Neuron (in vitro differentiated cells): ENCODE results near the gene DGCR8.

ENCODE experiments used
- H2AFZ ChIP-seq: one replicate; pipeline ENCODE4 v1.6.1; 2013; ENCODE audit warnings: low read depth, mild to moderate bottlenecking, inconsistent platforms, low read length, moderate library complexity
- H3K27me3 ChIP-seq: one replicate; pipeline ENCODE4 v1.6.1; 2013; ENCODE audit warnings: low read length; ENCODE audit not compliant: insufficient read depth
- H3K36me3 ChIP-seq: one replicate; pipeline ENCODE4 v1.6.1; 2013; ENCODE audit warnings: low read length; ENCODE audit not compliant: insufficient read depth
- H3K4me1 ChIP-seq: one replicate; pipeline ENCODE4 v1.6.1; 2013; ENCODE audit warnings: low read length; ENCODE audit not compliant: insufficient read depth
- H3K4me3 ChIP-seq: 2 replicates; pipeline ENCODE4 v1.5.1; 2013; ENCODE audit warnings: mild to moderate bottlenecking, low read length, moderate library complexity
- H3K9me3 ChIP-seq: one replicate; pipeline ENCODE4 v1.6.1; 2013; ENCODE audit warnings: low read length

Gene DGCR8

DNA sequence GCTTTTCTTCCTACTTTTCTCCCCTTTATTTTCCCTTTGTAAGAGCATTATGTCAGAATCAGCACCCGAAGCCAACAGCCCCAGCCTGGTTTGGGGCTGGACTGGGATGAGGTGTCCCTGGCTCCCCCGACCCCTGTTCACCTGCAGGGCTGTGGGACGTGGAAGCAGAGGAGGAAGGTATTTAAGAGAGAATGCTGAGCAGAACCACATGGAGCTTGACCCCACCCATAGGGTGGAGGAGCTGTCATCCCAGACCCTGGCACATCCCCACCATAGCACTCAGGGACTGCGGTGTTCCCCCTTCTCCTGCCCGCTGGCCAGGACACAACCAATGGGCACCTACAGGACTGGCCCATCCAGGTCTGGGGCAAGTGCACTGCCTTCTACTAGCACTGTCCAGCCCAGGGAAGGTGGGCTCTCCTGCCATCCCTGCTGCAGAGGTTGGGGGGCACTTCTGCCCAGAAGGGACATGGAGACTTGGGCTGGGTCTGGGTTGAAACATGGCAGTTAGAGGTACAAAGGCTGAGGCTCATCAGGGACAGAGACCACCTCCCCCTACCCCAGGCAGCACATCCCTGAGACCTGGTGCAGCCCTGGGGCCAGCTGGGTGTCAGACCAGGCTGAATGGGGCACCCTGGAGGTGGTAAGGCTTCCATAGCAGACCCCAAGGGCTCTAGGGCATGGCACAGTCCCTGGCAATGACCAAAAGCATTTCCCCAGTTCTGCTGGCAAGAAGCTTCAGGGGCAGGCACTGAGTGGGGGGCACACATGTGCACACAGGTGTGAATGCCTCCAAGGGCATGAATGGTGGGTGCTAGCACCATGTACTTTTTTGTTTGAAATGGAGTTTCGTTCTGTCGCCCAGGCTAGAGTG lies 39.5 kb upstream of the DGCR8 start:
- Histone ChIP-seq H3K36me3 (peaks cover 14% of the 10 kb centered on the region), H3K9me3 (no peaks in the 10 kb centered on the region), H3K27me3 (no peaks in the 10 kb centered on the region), H2AFZ (no peak overlapping the region), H3K4me3 (no peak overlapping the region), H3K4me1 (no peaks in the 10 kb centered on the region)

DNA sequence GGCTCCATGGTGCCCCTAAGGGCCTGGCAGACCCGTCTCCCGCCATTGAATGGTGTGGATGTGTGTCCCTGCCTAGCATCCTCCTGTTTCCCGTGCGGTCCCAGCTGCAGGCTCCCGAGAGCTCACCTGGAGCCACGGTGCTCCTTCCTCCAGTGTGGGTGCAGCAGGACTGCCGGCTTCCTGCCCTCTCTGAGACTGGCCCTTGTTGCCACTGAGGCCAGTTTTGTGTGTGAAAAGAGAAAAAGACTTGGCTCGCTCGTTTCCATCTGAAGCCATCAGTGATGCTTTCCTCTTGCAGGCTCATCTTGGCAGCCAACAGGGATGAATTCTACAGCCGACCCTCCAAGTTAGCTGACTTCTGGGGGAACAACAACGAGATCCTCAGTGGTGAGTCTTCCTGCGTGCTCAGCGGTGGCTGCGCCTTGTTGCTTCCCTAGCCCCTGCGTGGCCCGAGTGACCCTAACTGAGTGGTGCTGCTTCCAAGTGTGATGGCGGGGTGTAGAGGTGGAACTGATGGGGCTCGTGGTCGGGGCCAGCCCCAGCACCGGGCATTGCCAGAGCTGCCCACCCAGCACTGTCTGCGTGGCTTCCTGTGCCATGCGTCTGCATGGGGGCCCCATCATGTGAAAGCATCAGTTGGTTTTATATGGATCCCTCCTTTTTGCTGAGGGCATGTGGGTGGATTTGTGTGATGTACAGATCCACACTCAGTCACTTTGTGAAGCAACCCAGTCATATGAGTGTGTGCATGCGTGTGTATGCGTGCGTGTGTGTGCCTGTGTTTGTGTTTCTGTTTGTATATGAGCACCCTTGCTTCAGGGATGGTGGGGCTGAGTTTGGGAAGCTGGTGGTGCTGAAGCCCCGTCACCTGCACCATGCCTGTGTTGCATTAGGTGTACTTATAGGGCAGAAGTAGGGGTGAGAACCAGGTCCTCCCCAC lies 36.7 kb upstream of the DGCR8 start:
- Histone ChIP-seq H2AFZ (no peak overlapping the region), H3K9me3 (no peaks in the 10 kb centered on the region), H3K4me3 (no peak overlapping the region), H3K27me3 (no peaks in the 10 kb centered on the region), H3K4me1 (no peaks in the 10 kb centered on the region), H3K36me3 (peaks cover 14% of the 10 kb centered on the region)

DNA sequence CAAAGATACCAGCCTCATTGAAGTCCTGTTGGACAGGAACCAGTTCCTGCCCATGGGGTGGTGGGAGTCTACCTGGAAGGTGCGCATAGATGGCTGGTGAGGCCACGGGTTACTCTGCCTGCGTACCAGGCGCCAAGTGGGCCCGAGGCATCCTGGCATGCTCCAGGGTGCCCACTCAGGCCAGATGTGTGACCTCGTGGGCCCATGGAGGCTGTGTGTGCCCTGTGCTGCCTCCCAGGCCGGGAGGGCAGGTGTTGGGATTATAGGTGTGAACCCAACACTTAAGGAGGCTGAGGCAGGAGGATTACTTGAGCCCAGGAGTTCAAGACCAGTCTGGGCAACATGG lies 36.1 kb upstream of the DGCR8 start:
- H3K9me3 ChIP-seq = peaks cover 1% of the 10 kb centered on the region

DNA sequence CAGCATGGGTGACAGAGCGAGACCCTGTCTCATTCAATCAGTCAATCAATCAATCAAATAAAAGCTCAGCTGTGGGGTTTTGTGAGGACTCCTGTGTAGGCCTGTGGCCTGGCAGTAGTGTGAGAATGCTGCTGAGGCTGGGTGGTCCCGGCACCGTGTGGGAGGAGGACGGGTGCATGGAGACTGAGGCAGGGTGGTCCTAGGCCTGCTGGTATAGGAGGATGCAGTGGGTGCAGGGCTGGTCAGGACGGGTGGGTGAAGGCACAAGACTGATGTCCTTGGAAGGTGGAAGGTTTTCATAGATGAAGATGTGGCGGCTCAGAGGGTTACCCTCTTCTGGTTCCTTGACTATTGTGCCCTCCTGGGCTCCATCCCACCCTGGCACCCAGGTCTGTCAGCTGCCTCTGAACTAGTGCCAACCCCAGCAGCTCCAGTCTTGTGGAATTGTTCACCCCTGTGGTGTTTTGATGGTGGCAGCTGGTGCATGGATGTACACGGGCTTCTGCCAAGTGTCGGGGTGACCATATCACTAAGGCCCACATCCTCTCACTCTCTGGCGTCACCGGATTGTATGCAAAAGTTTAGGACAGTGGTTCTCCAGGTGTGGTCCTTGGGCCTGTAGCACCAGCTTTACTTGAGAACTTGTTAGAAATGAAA lies 35.4 kb upstream of the DGCR8 start:
- H3K36me3 ChIP-seq = peaks cover 14% of the 10 kb centered on the region
- peaks cover 3% of the 10 kb centered on the region for H3K9me3 ChIP-seq
- H2AFZ ChIP-seq = no peak overlapping the region
- no peaks in the 10 kb centered on the region for H3K27me3 ChIP-seq
- no peaks in the 10 kb centered on the region for H3K4me1 ChIP-seq
- H3K4me3 ChIP-seq = no peak overlapping the region

More for the DNA sequence above, 36.1 kb upstream of the DGCR8 start:
- no peaks in the 10 kb centered on the region for H3K4me1 ChIP-seq
- H3K4me3 ChIP-seq = no peak overlapping the region
- peaks cover 14% of the 10 kb centered on the region for H3K36me3 ChIP-seq
- no peak overlapping the region for H2AFZ ChIP-seq
- H3K27me3 ChIP-seq = no peaks in the 10 kb centered on the region

DNA sequence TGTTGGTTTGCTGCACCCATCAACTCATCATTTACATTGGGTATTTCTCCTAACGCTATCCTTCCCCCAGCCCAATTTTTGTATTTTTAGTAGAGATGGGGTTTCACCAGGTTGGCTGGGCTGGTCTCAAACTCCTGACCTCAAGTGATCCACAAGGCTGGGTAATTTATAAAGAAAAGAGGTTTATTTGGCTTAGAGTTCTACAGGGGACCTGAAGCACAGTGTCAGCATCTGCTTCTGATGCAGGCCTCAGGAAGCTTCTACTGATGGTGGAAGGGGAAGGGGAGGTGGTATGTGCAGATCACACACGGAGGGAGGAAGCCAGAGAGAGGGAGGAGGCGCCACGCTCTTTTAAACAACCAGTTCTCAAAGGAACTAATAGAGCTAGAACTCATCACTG lies 33.3 kb upstream of the DGCR8 start:
- H3K36me3 ChIP-seq = peaks cover 10% of the 10 kb centered on the region
- H2AFZ ChIP-seq = no peak overlapping the region
- H3K4me1 ChIP-seq = no peaks in the 10 kb centered on the region
- H3K27me3 ChIP-seq = no peaks in the 10 kb centered on the region
- H3K9me3 ChIP-seq = peaks cover 3% of the 10 kb centered on the region
- H3K4me3 ChIP-seq = no peak overlapping the region

GRCh38 chr22:20051927-20052308 lies 28.1 kb upstream of the DGCR8 start:
- Histone ChIP-seq H3K4me1 (no peaks in the 10 kb centered on the region), H2AFZ (no peak overlapping the region), H3K36me3 (peaks cover 13% of the 10 kb centered on the region), H3K27me3 (no peaks in the 10 kb centered on the region), H3K4me3 (no peak overlapping the region), H3K9me3 (peaks cover 3% of the 10 kb centered on the region)

DNA sequence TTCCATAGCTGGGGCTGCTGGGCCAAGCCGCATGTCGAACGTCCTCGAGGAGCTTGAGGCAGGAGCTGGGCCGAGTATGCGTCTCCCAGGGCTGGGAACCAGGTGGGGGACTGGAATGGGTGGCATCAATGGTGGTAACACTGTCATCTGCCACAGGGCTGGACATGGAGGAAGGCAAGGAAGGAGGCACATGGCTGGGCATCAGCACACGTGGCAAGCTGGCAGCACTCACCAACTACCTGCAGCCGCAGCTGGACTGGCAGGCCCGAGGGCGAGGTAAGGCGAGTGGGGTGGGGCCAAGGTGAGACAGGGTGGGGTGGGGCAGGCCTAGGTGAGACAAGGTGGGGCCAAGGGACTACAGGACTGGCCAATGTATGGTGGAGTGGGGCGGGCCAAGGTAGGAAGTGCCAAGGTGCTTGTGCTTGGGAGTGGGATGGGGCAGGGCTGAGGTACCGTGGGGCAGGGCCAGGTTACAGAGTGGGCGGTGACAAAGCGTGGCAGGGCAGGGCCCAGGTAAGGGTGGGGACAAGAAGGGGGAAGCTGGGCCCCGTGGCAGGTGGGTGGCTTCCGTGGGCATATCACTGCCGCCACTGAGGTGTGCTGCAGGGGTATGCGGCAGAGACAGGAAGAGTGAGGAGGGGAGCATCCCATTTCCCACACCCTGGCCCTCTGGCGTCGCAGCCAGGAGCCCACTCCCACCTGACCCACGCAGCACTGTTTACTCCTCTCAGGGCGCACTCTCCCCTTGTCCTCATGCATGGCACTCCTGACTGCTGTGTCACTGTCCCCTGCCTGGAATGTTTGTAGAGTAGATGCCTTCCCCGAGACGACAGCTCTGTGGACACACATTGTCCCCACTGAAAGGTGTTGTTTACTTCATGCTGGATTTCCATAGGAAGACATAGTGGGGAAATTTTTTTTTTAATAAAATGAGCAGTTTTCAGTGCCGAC lies 27.5 kb upstream of the DGCR8 start:
- Histone ChIP-seq H3K27me3 (no peaks in the 10 kb centered on the region), H3K4me1 (no peaks in the 10 kb centered on the region), H3K4me3 (no peak overlapping the region), H2AFZ (no peak overlapping the region), H3K36me3 (peaks cover 13% of the 10 kb centered on the region), H3K9me3 (peaks cover 3% of the 10 kb centered on the region)

- H3K27me3 ChIP-seq = no peaks in the 10 kb centered on the region
- H2AFZ ChIP-seq = no peak overlapping the region
- peaks cover 13% of the 10 kb centered on the region for H3K36me3 ChIP-seq
- H3K4me1 ChIP-seq = peaks cover 1% of the 10 kb centered on the region
- no peak overlapping the region for H3K4me3 ChIP-seq
- H3K9me3 ChIP-seq = peaks cover 3% of the 10 kb centered on the region
Observed at GRCh38 chr22:20053407-20054033, 26.5 kb upstream of the DGCR8 start.

DNA sequence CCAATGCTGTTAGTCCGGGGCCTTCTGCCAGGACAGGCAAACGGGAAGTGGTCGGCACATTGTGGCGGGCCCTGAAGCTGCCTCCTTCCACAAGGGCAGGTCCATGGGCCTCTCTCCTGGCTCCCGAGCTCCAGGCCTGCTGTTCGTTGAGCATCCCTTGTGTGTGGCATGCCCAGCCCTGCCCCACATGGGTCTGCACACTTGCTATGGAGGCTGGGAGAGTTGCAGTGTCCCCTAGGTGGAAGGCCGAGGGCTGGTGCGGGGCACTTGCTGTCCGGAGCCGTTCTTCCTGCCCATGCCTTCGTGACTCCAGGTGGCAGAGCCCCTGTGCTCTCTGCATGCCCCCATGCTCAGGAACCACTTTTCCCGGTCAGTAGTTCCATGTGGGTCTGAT lies 26.0 kb upstream of the DGCR8 start:
- no peaks in the 10 kb centered on the region for H3K27me3 ChIP-seq
- peaks cover 5% of the 10 kb centered on the region for H3K4me1 ChIP-seq
- no peak overlapping the region for H3K4me3 ChIP-seq
- peaks cover 2% of the 10 kb centered on the region for H3K9me3 ChIP-seq
- no peak overlapping the region for H2AFZ ChIP-seq
- H3K36me3 ChIP-seq = peaks cover 13% of the 10 kb centered on the region

DNA sequence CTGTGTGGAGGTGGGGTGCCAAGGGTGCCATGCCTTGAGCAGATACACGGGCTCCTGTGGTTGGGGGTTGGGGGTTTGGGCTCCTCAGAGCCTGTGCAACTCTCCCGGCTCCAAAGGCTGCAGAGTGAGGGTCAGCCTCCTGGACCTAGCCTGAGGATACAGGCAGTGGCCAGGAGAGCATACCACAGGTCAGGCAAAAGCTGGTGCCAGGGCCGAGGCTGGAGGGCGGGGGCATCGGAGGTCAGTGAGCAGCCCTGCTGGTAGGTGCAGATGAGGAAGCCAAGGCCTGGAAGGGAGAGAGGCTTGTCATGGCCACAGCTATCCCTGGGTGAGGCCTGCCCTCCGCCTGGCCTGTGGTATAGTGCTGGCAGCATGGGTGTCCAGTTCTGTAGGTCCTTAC lies 25.6 kb upstream of the DGCR8 start:
- no peak overlapping the region for H3K4me3 ChIP-seq
- H3K4me1 ChIP-seq = peaks cover 5% of the 10 kb centered on the region
- H3K36me3 ChIP-seq = peaks cover 13% of the 10 kb centered on the region
- no peak overlapping the region for H2AFZ ChIP-seq
- no peaks in the 10 kb centered on the region for H3K27me3 ChIP-seq
- no peaks in the 10 kb centered on the region for H3K9me3 ChIP-seq

GRCh38 chr22:20055144-20055543 lies 24.9 kb upstream of the DGCR8 start:
- Histone ChIP-seq H3K4me3 (no peak overlapping the region), H3K4me1 (peaks cover 5% of the 10 kb centered on the region), H3K9me3 (no peaks in the 10 kb centered on the region), H3K27me3 (no peaks in the 10 kb centered on the region), H2AFZ (no peak overlapping the region), H3K36me3 (peaks cover 13% of the 10 kb centered on the region)

- no peaks in the 10 kb centered on the region for H3K27me3 ChIP-seq
- no peak overlapping the region for H3K4me3 ChIP-seq
- H3K36me3 ChIP-seq = peaks cover 13% of the 10 kb centered on the region
- peaks cover 5% of the 10 kb centered on the region for H3K4me1 ChIP-seq
- H2AFZ ChIP-seq = no peak overlapping the region
- no peaks in the 10 kb centered on the region for H3K9me3 ChIP-seq
Observed at GRCh38 chr22:20055654-20056053, 24.4 kb upstream of the DGCR8 start.
